Measurements from ENCODE around the gene MAGI1. TPM values are rescaled to one million over a fixed set of nuclear protein-coding genes. Genes with fewer than 3 reads are reported as not detected.

Gene MAGI1
- total RNA-seq, 1 donor from 2014 or later: 5.0 TPM

- TF ChIP-seq, protein P1, sequence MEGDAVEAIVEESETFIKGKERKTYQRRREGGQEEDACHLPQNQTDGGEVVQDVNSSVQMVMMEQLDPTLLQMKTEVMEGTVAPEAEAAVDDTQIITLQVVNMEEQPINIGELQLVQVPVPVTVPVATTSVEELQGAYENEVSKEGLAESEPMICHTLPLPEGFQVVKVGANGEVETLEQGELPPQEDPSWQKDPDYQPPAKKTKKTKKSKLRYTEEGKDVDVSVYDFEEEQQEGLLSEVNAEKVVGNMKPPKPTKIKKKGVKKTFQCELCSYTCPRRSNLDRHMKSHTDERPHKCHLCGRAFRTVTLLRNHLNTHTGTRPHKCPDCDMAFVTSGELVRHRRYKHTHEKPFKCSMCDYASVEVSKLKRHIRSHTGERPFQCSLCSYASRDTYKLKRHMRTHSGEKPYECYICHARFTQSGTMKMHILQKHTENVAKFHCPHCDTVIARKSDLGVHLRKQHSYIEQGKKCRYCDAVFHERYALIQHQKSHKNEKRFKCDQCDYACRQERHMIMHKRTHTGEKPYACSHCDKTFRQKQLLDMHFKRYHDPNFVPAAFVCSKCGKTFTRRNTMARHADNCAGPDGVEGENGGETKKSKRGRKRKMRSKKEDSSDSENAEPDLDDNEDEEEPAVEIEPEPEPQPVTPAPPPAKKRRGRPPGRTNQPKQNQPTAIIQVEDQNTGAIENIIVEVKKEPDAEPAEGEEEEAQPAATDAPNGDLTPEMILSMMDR (IDR thresholded peaks at IDR 0.05; ENCODE audit: insufficient read depth, low read length, severe bottlenecking): no peak
- no peaks in the 10 kb centered on the region for H3K27me3 ChIP-seq (ENCODE audit: control insufficient read depth, insufficient read depth, low read length)
- DNase-seq (ENCODE audit: low read depth) (peak; percentile 40), FAIRE-seq (no peak)
- no peak overlapping the region for H3K4me3 ChIP-seq (ENCODE audit: low read depth, low read length)
- no peaks in the 10 kb centered on the region for H3K36me3 ChIP-seq (ENCODE audit: control insufficient read depth, insufficient read depth, low read length)
Measured at GRCh38 chr3:65953301-65953812, 85.4 kb downstream of the MAGI1 start.

DNA sequence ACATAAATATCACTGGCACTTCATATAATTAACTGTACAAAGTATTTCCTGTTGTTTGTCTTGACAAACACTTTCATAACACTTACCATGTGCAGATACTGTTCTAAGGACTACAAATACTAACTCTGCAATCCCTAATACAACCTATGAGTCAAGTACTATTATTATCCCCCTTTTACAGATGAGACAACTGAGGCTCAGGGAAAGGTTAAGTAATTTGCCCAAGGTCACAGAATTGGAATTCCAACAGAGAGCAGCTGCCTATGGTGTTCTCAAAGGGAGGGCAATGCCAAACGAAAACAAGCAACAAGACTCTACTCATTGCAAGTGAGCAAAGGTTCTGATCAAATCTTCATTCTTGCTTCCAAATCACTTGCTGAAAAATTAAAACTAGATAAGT lies 85.9 kb downstream of the MAGI1 start:
- TF ChIP-seq, protein P1 (IDR thresholded peaks at IDR 0.05; ENCODE audit: insufficient read depth, low read length, severe bottlenecking): no peak
- DNase-seq (ENCODE audit: low read depth): no peak
- H3K4me3 ChIP-seq (ENCODE audit: low read depth, low read length): no peak overlapping the region
- H3K36me3 ChIP-seq (ENCODE audit: control insufficient read depth, insufficient read depth, low read length): no peaks in the 10 kb centered on the region
- no peak for FAIRE-seq
- no peaks in the 10 kb centered on the region for H3K27me3 ChIP-seq (ENCODE audit: control insufficient read depth, insufficient read depth, low read length)

GRCh38 chr3:65951836-65952505 lies 86.7 kb downstream of the MAGI1 start:
- DNase-seq (ENCODE audit: low read depth) (peak; percentile 39), FAIRE-seq (no peak)
- Histone ChIP-seq H3K36me3 (ENCODE audit: control insufficient read depth, insufficient read depth, low read length) (no peaks in the 10 kb centered on the region), H3K4me3 (ENCODE audit: low read depth, low read length) (no peak overlapping the region), H3K27me3 (ENCODE audit: control insufficient read depth, insufficient read depth, low read length) (no peaks in the 10 kb centered on the region)
- TF ChIP-seq, protein P1 (IDR thresholded peaks at IDR 0.05; ENCODE audit: insufficient read depth, low read length, severe bottlenecking): no peak

DNA sequence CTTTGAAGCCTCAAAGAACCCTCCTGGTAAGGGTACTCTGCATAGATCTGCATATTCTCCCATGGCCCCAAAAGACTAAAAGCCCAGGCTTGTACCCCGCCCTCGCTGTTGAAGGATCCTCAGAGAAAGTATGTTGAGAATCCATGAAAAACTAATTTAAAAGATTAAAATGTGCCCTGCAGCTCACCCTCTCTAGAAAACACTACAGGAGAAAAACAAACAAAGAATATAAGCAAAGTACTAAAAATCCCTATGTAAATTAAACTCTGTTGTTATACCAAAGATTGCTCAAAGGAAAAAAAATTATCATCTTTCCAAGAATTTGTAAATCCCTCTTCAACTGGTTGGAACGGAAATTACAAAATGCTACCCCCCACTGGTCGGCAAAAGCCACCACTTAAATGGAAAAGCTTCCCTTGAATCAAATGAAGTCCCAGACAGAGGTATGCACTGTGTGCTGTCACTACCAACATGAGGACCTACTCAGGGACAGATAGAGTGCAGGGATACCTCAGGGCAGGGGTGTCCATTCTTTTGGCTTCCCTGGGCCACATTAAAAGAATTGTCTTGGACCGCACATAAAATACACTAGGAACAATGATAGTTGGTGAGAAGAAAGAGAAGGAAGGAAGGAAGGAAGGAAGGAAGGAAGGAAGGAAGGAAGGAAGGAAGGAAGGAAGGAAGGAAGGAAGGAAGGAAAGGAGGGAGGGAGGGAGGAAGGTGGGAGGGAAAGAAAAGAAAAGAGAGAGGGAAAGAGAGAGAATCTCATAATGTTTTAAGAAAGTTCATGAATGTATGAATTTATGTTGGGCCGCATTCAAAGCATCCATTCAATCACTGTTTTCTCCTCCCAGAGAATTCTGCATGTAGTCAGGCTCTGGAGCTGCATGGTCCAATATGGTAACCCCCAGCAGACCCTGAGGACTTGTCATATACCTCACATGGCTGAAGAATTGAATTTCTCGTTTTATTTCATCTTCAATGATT lies 88.1 kb downstream of the MAGI1 start:
- Histone ChIP-seq H3K27me3 (ENCODE audit: control insufficient read depth, insufficient read depth, low read length) (no peaks in the 10 kb centered on the region), H3K36me3 (ENCODE audit: control insufficient read depth, insufficient read depth, low read length) (no peaks in the 10 kb centered on the region), H3K4me3 (ENCODE audit: low read depth, low read length) (no peak overlapping the region)
- FAIRE-seq (peak; percentile 7), DNase-seq (ENCODE audit: low read depth) (no peak)
- TF ChIP-seq, protein P1 (IDR thresholded peaks at IDR 0.05; ENCODE audit: insufficient read depth, low read length, severe bottlenecking): no peak

DNA sequence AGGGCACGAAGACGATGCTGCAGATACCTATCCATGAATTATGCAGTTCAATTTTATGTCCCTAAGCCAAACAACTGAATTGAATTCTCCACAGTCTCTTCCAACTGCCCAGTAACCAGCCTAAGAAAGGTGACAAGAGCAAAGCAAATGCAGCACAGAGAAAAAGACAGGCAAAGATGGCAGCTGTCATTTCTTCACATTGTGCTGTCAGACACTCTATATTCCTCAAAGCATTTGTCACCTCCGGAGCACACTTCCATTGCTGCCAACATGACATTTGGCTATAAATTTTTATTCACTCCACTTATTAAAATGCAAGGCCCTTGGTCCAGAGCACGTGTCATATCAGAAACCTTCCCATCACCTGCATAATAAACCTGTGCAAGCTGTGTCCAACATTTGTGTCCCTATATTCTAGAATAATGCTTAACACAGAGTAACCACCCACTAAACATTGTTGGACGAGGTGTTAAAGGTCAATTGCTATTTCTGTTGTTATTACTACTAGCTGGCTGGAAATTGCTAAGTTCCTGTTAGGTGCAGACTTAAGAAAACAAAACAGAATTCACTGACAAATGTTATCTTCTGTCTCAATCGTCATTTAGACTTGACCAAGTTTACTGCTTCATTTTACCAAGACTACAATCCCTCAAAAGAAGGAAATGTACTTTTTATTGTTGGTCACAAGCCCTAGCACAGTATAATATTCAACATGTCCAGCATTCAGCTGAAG lies 89.7 kb downstream of the MAGI1 start:
- Histone ChIP-seq H3K4me3 (ENCODE audit: low read depth, low read length) (no peak overlapping the region), H3K27me3 (ENCODE audit: control insufficient read depth, insufficient read depth, low read length) (no peaks in the 10 kb centered on the region), H3K36me3 (ENCODE audit: control insufficient read depth, insufficient read depth, low read length) (no peaks in the 10 kb centered on the region)
- TF ChIP-seq, protein P1 (IDR thresholded peaks at IDR 0.05; ENCODE audit: insufficient read depth, low read length, severe bottlenecking): no peak
- FAIRE-seq (no peak), DNase-seq (ENCODE audit: low read depth) (no peak)

Data from bronchial epithelial cell (primary cell).